ENCODE data around the gene MAST4. TPM values are rescaled to one million over a fixed set of nuclear protein-coding genes. Genes with fewer than 3 reads are reported as not detected.

The MAST4 gene
- total and polyA plus RNA-seq, 2 of the 8 experiments (the other 6 are each of a cell fraction or from before 2014, with no cell fraction given) = 1.5 to 2.6 TPM

DNA sequence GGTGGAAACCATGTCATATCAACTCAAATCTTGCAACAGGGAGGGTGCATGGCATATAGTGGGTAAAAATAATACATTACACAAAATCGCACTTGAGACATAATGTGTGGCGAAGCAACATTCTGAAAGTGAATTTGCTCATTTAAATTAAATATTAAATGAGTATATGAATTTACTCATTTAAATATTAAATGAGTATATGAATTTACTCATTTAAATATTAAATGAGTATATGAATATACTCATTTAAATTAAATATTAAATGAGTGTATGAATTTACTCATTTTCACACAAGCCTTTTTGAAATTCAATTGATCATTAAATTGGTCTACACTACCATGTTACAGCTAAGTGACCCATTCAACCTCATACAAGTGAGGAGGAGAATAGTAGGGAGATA, 10.5 kb downstream of the MAST4 start:
- H2AFZ ChIP-seq (ENCODE audit: low read length) = no peak overlapping the region
- H4K8ac ChIP-seq (ENCODE audit: extremely low read depth, insufficient read depth, low read length) = no peak overlapping the region
- FAIRE-seq (no peak), DNase-seq (ENCODE audit: low read depth in 1 of 2, low spot score in 2 of 2) (no peak)
- H3K23me2 ChIP-seq (ENCODE audit: low read depth, low read length) = no peaks in the 10 kb centered on the region
- H2AK5ac ChIP-seq (ENCODE audit: low read depth, low read length) = no peak overlapping the region
- no peak overlapping the region for H3K9ac ChIP-seq (replicated peaks in 1 of 4; ENCODE audit: extremely low read depth in 1 of 4, low read depth in 3 of 4, low read length in 3 of 4)
- H2BK120ac ChIP-seq (replicated peaks; ENCODE audit: low read depth, low read length) = no peak overlapping the region
- no peaks in the 10 kb centered on the region for H3K79me1 ChIP-seq (ENCODE audit: low read depth, low read length)
- no peak overlapping the region for H3K23ac ChIP-seq (ENCODE audit: insufficient read length)
- H2BK15ac ChIP-seq (ENCODE audit: low read length) = no peak overlapping the region
- H3K27ac ChIP-seq (ENCODE audit: low read depth, low read length) = no peak overlapping the region
- no peak overlapping the region for H4K5ac ChIP-seq (ENCODE audit: insufficient read length, low read depth, low read length)
- no peak overlapping the region for H3K4ac ChIP-seq (replicated peaks; ENCODE audit: insufficient read length, low read depth, low read length)
- no peak overlapping the region for H2BK12ac ChIP-seq (ENCODE audit: low read depth, low read length)
- CTCF ChIA-PET (ENCODE audit: partially characterized antibody) = interaction anchor here (1.0 to 1.2 kb wide), 2 partner anchors 51 to 123 kb away, joined by 3 read pairs; no protein-coding TSS in a partner anchor
- no peaks in the 10 kb centered on the region for H4K20me1 ChIP-seq (replicated peaks in 1 of 2; ENCODE audit: control insufficient read depth in 1 of 2, insufficient read depth in 2 of 2, low read length in 2 of 2)
- H3K9me3 ChIP-seq (ENCODE audit: insufficient read depth in 2 of 2, low read depth in 1 of 2, low read length in 1 of 2) = no peaks in the 10 kb centered on the region
- POLR2A ChIA-PET (ENCODE audit: partially characterized antibody) = no interaction called here
- 98% methylated on average over 2 of the region's 2 CpGs; no CpG with 5 or more reads in 1 of the 2 experiments for WGBS, 2 experiments (ENCODE audit: extremely low coverage in 1 of 2, insufficient coverage in 1 of 2, insufficient read length in 1 of 2, insufficient replicate concordance in 2 of 2, low coverage in 1 of 2, low lambda C conversion rate in 2 of 2, missing lambda C conversion rate in 1 of 2)
- H3K4me2 ChIP-seq (ENCODE audit: insufficient read depth in 1 of 2, low read depth in 2 of 2, low read length in 2 of 2) = no peak overlapping the region
- no peak overlapping the region for H3K18ac ChIP-seq (ENCODE audit: extremely low read depth, low read length)
- no peaks in the 10 kb centered on the region for H3K27me3 ChIP-seq (replicated peaks in 1 of 4; ENCODE audit: control insufficient read depth in 3 of 4, extremely low read depth in 1 of 4, insufficient read depth in 3 of 4, low read length in 3 of 4)
- H3K36me3 ChIP-seq (ENCODE audit: control insufficient read depth in 2 of 4, insufficient read depth in 4 of 4, low read length in 3 of 4) = no peaks in the 10 kb centered on the region
- H3K4me1 ChIP-seq (replicated peaks in 1 of 4; ENCODE audit: control insufficient read depth in 3 of 4, insufficient read depth in 4 of 4, low read length in 3 of 4) = peaks cover 0 to 3% (median 0%) of the 10 kb centered on the region in 4 experiments; a peak in 1 of 7 replicates
- H3K4me3 ChIP-seq (ENCODE audit: extremely low read depth in 1 of 4, insufficient read depth in 2 of 4, low read depth in 3 of 4, low read length in 4 of 4) = no peak overlapping the region
- H4K91ac ChIP-seq (replicated peaks; ENCODE audit: insufficient read length, low read length) = no peak overlapping the region
- no peak overlapping the region for H2BK5ac ChIP-seq (ENCODE audit: low read depth, low read length)
- no peak overlapping the region for H2BK20ac ChIP-seq (ENCODE audit: low read length)
- H3K14ac ChIP-seq (ENCODE audit: insufficient read length) = no peak overlapping the region
- H3K56ac ChIP-seq (replicated peaks; ENCODE audit: insufficient read length, low read depth, low read length) = no peak overlapping the region
- H3K79me2 ChIP-seq (ENCODE audit: control insufficient read depth in 1 of 2, insufficient read depth in 2 of 2, low read length in 2 of 2) = no peaks in the 10 kb centered on the region
- TF ChIP-seq HDAC6 (IDR thresholded peaks at IDR 0.05; ENCODE audit: low read depth, low read length) = no peak
- TF ChIP-seq, protein P1, sequence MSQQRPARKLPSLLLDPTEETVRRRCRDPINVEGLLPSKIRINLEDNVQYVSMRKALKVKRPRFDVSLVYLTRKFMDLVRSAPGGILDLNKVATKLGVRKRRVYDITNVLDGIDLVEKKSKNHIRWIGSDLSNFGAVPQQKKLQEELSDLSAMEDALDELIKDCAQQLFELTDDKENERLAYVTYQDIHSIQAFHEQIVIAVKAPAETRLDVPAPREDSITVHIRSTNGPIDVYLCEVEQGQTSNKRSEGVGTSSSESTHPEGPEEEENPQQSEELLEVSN (IDR thresholded peaks at IDR 0.05) = no peak
- no peak for TF ChIP-seq TCF12 (IDR thresholded peaks at IDR 0.05; ENCODE audit: low read depth, low read length)
- TF ChIP-seq KDM5A (IDR thresholded peaks at IDR 0.05; ENCODE audit: low read length) = no peak
- no peak for TF ChIP-seq POLR2AphosphoS5 (IDR thresholded peaks at IDR 0.05; ENCODE audit: low read depth, low read length)
- no peak for TF ChIP-seq SP2 (IDR thresholded peaks at IDR 0.05; ENCODE audit: low read length)
- no peak for TF ChIP-seq NANOG (IDR thresholded peaks at IDR 0.05; ENCODE audit: insufficient read depth, low read depth, low read length, poor library complexity, severe bottlenecking)
- TF ChIP-seq POU5F1 (IDR thresholded peaks at IDR 0.05; ENCODE audit: low read depth, low read length) = no peak
- TF ChIP-seq CREB1 (IDR thresholded peaks at IDR 0.05) = no peak
- TF ChIP-seq, protein P2, sequence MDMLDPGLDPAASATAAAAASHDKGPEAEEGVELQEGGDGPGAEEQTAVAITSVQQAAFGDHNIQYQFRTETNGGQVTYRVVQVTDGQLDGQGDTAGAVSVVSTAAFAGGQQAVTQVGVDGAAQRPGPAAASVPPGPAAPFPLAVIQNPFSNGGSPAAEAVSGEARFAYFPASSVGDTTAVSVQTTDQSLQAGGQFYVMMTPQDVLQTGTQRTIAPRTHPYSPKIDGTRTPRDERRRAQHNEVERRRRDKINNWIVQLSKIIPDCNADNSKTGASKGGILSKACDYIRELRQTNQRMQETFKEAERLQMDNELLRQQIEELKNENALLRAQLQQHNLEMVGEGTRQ (IDR thresholded peaks at IDR 0.05; ENCODE audit: low read length) = no peak
- no peak for TF ChIP-seq SAP30 (IDR thresholded peaks at IDR 0.05; ENCODE audit: insufficient read depth, insufficient replicate concordance, low read length)
- no peak for TF ChIP-seq TAF7 (optimal IDR thresholded peaks at IDR 0.05; ENCODE audit: borderline replicate concordance, low read depth, low read length)
- TF ChIP-seq, protein P3, sequence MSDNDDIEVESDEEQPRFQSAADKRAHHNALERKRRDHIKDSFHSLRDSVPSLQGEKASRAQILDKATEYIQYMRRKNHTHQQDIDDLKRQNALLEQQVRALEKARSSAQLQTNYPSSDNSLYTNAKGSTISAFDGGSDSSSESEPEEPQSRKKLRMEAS (IDR thresholded peaks at IDR 0.05) = no peak

Data from H1 (cell line).